Measurements from ENCODE around the gene GNMT. TPM values are rescaled to one million over a fixed set of nuclear protein-coding genes. Genes with fewer than 3 reads are reported as not detected.

The GNMT gene
- total and polyA plus RNA-seq, 4 donors = 10.5 to 163 (median 130) TPM

DNA sequence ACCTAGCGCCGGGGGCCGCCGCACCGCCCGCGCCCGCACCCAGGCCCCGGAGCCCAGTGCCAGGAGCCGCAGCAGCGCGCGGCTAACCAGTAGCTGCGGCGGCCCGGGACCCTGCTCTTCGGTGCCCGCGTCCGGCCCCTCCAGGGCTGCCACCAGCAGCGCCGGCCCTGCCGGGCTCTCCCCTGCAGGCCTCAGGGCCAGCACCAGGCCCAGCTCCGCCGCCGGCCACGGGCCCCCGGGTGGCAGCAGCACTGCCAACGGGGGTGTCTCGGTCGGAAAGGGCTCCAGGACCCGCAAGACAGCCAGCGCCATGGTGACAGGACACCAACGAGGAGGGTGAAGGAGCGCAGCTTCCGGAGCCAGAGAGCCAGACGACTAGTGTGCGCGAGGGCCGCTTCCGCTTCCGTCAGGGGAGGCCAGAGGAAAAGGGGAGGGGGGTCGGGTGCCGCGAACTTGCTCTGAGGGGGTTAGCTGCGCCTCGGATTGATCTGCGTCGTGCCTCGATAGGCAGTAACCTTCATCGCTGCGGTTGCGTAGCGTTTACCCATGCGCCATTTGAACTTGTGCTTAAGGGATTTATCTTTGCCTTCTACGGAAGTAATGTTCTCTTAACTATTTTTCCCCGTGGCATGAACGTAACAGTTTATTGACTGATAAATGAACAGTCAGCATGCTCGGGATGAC is 18.4 kb downstream of the GNMT start, which contains the start of gene PEX6:
PEX6 (minus strand) TSS at position 343 of the 684 bp plus-strand sequence; CDS start at position 312, 31 bp downstream.
- no peaks in the 10 kb centered on the region for H3K9me3 ChIP-seq (ENCODE audit: control insufficient read depth in 4 of 4, low read length in 3 of 4)
- peak within 1 kb of the TSS; percentile 83 to 86 for H3K9ac ChIP-seq (ENCODE audit: low read depth in 1 of 2, low read length in 2 of 2)
- peak within 1 kb of the TSS; percentile 76 to 91 (median 81) for H3K4me3 ChIP-seq (ENCODE audit: low read depth in 1 of 3, low read length in 3 of 3)
- peak; percentile 75 for DNase-seq (ENCODE audit: low spot score)
- under 1% methylated on average over 59 of the region's 59 CpGs for WGBS
- TF ChIP-seq HNF4G (IDR thresholded peaks at IDR 0.05) (no peak), RAD21 (IDR thresholded peaks at IDR 0.05) (peak in 1 of 2 donors; percentile 42), FOXA2 (IDR thresholded peaks at IDR 0.05) (no peak), FOXA1 (IDR thresholded peaks at IDR 0.05) (peak; percentile 6), SP1 (IDR thresholded peaks at IDR 0.05) (peak; percentile 64), NR2F2 (IDR thresholded peaks at IDR 0.05) (no peak), TAF1 (conservative IDR thresholded peaks at IDR 0.05) (peak; percentile 74), HNF4A (conservative IDR thresholded peaks at IDR 0.05) (peak in 1 of 2 donors; percentile 15), JUND (IDR thresholded peaks at IDR 0.05) (no peak), RXRA (IDR thresholded peaks at IDR 0.05) (peak; percentile 40 to 51), GABPA (IDR thresholded peaks at IDR 0.05 in 1 of 2, conservative IDR thresholded peaks at IDR 0.05 in 1 of 2) (peak; percentile 83 to 93), YY1 (IDR thresholded peaks at IDR 0.05) (peak; percentile 61), EGR1 (IDR thresholded peaks at IDR 0.05; ENCODE audit: low read depth in 2 of 2) (peak; percentile 52 to 61)
- TF ChIP-seq, protein P1, sequence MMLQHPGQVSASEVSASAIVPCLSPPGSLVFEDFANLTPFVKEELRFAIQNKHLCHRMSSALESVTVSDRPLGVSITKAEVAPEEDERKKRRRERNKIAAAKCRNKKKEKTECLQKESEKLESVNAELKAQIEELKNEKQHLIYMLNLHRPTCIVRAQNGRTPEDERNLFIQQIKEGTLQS (IDR thresholded peaks at IDR 0.05) = no peak
- TF ChIP-seq, protein P2, sequence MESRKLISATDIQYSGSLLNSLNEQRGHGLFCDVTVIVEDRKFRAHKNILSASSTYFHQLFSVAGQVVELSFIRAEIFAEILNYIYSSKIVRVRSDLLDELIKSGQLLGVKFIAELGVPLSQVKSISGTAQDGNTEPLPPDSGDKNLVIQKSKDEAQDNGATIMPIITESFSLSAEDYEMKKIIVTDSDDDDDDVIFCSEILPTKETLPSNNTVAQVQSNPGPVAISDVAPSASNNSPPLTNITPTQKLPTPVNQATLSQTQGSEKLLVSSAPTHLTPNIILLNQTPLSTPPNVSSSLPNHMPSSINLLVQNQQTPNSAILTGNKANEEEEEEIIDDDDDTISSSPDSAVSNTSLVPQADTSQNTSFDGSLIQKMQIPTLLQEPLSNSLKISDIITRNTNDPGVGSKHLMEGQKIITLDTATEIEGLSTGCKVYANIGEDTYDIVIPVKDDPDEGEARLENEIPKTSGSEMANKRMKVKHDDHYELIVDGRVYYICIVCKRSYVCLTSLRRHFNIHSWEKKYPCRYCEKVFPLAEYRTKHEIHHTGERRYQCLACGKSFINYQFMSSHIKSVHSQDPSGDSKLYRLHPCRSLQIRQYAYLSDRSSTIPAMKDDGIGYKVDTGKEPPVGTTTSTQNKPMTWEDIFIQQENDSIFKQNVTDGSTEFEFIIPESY (IDR thresholded peaks at IDR 0.05) = no peak
- TF ChIP-seq, protein P3, sequence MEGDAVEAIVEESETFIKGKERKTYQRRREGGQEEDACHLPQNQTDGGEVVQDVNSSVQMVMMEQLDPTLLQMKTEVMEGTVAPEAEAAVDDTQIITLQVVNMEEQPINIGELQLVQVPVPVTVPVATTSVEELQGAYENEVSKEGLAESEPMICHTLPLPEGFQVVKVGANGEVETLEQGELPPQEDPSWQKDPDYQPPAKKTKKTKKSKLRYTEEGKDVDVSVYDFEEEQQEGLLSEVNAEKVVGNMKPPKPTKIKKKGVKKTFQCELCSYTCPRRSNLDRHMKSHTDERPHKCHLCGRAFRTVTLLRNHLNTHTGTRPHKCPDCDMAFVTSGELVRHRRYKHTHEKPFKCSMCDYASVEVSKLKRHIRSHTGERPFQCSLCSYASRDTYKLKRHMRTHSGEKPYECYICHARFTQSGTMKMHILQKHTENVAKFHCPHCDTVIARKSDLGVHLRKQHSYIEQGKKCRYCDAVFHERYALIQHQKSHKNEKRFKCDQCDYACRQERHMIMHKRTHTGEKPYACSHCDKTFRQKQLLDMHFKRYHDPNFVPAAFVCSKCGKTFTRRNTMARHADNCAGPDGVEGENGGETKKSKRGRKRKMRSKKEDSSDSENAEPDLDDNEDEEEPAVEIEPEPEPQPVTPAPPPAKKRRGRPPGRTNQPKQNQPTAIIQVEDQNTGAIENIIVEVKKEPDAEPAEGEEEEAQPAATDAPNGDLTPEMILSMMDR (IDR thresholded peaks at IDR 0.05; ENCODE audit: low read depth, low read length, missing input control) = no peak
- TF ChIP-seq, protein P4, sequence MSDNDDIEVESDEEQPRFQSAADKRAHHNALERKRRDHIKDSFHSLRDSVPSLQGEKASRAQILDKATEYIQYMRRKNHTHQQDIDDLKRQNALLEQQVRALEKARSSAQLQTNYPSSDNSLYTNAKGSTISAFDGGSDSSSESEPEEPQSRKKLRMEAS (IDR thresholded peaks at IDR 0.05) = peak; percentile 81
- TF ChIP-seq, protein P5, sequence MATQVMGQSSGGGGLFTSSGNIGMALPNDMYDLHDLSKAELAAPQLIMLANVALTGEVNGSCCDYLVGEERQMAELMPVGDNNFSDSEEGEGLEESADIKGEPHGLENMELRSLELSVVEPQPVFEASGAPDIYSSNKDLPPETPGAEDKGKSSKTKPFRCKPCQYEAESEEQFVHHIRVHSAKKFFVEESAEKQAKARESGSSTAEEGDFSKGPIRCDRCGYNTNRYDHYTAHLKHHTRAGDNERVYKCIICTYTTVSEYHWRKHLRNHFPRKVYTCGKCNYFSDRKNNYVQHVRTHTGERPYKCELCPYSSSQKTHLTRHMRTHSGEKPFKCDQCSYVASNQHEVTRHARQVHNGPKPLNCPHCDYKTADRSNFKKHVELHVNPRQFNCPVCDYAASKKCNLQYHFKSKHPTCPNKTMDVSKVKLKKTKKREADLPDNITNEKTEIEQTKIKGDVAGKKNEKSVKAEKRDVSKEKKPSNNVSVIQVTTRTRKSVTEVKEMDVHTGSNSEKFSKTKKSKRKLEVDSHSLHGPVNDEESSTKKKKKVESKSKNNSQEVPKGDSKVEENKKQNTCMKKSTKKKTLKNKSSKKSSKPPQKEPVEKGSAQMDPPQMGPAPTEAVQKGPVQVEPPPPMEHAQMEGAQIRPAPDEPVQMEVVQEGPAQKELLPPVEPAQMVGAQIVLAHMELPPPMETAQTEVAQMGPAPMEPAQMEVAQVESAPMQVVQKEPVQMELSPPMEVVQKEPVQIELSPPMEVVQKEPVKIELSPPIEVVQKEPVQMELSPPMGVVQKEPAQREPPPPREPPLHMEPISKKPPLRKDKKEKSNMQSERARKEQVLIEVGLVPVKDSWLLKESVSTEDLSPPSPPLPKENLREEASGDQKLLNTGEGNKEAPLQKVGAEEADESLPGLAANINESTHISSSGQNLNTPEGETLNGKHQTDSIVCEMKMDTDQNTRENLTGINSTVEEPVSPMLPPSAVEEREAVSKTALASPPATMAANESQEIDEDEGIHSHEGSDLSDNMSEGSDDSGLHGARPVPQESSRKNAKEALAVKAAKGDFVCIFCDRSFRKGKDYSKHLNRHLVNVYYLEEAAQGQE (IDR thresholded peaks at IDR 0.05) = peak; percentile 70
- peaks cover 15 to 26% (median 21%) of the 10 kb centered on the region in 4 donors for H3K4me1 ChIP-seq (ENCODE audit: control insufficient read depth in 4 of 4, insufficient read depth in 4 of 4, low read length in 3 of 4)
- no peaks in the 10 kb centered on the region for H3K27me3 ChIP-seq (ENCODE audit: control insufficient read depth in 4 of 4, insufficient read depth in 4 of 4, low read length in 3 of 4)
- H3K36me3 ChIP-seq (ENCODE audit: control insufficient read depth in 4 of 4, insufficient read depth in 3 of 4, low read depth in 1 of 4, low read length in 3 of 4) = peaks cover 0 to 2% (median 0%) of the 10 kb centered on the region in 4 donors
- H3K27ac ChIP-seq (ENCODE audit: low read depth in 1 of 2, low read length in 2 of 2) = peak within 1 kb of the TSS; percentile 63 to 87
